OCI-LY1 (cell line): Measurements from ENCODE around the gene ATP6V0A1.

Source experiments
- CTCF ChIP-seq: fragments of 200-600 bp; sonication (generic), shearing (Covaris generic); IDR thresholded peaks from 2 replicates; pipeline ENCODE4 v1.5.1; 2017; ENCODE audit warnings: mild to moderate bottlenecking, antibody characterized with exemption, low read length, moderate library complexity, mixed read lengths
- EZH2 ChIP-seq: fragments of 200-600 bp; sonication (generic), shearing (Covaris generic); IDR thresholded peaks from 2 replicates; pipeline ENCODE4 v1.8.0; 2017; ENCODE audit warnings: borderline replicate concordance, mixed run types, mild to moderate bottlenecking, antibody characterized with exemption, low read length, moderate library complexity, mixed read lengths

DNA sequence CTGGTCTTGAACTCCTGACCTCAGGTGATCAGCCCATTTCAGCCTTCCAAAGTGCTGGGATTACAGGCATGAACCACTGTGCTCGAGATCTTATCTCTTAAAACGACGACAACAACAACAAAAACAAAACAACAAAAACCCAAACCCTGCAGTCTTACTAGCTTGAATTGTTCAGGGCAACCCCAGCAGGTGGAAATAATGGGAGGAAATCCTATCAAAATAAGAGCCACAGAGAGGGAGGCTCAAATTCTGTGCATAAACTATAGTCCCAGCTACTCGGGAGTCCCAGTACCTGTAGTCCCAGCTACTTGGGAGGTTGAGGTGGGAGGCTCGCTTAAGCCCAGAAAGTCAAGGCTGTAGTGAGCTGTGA, 16.5 kb upstream of the ATP6V0A1 start:
- no peak for TF ChIP-seq CTCF
- no peak for TF ChIP-seq EZH2
